Endothelial cell (in vitro differentiated cells): Measurements from ENCODE around the gene STAT3. TPM values are rescaled to one million over a fixed set of nuclear protein-coding genes. Genes with fewer than 3 reads are reported as not detected.
A peak's percentile ranks its signal among the peaks of the same experiment; 100 is the strongest.

ENCODE experiments used
- DNase-seq: peaks from one replicate; pipeline ENCODE4 v3.0.0; 2021; ENCODE audit warnings: low spot score
- H3K27ac Mint-ChIP-seq: one replicate; pipeline ENCODE4 v1.8.0; 2021; ENCODE audit warnings: mixed read lengths, inconsistent platforms; ENCODE audit not compliant: unreplicated experiment
- H3K27me3 Mint-ChIP-seq: one replicate; pipeline ENCODE4 v1.8.0; 2021; ENCODE audit warnings: mild to moderate bottlenecking, moderate library complexity, mixed read lengths, inconsistent platforms; ENCODE audit not compliant: unreplicated experiment
- H3K36me3 Mint-ChIP-seq: one replicate; pipeline ENCODE4 v1.8.0; 2021; ENCODE audit warnings: mild to moderate bottlenecking, low read depth, mixed read lengths, inconsistent platforms; ENCODE audit not compliant: unreplicated experiment
- H3K4me1 Mint-ChIP-seq: one replicate; pipeline ENCODE4 v1.8.0; 2021; ENCODE audit warnings: mild to moderate bottlenecking, mixed read lengths, inconsistent platforms; ENCODE audit not compliant: unreplicated experiment
- H3K4me3 Mint-ChIP-seq: one replicate; pipeline ENCODE4 v1.8.0; 2021; ENCODE audit warnings: mild to moderate bottlenecking, mixed read lengths, inconsistent platforms; ENCODE audit not compliant: unreplicated experiment
- H3K9me3 Mint-ChIP-seq: one replicate; pipeline ENCODE4 v1.8.0; 2021; ENCODE audit warnings: mixed read lengths, inconsistent platforms; ENCODE audit not compliant: unreplicated experiment
- CTCF ChIP-seq: fragments of 200-600 bp; sonication (generic); IDR thresholded peaks from one replicate; pipeline ENCODE4 v1.5.0; 2021; ENCODE audit warnings: antibody characterized with exemption; ENCODE audit not compliant: unreplicated experiment
- long read RNA-seq: library from polyadenylated mRNA; unstranded; transcript quantifications from one replicate; pipeline ENCODE4 v2.0.0, GENCODE V29; 2020; ENCODE audit not compliant: unreplicated experiment
- total RNA-seq: library from RNA; stranded (reverse); fragmentation: NEBNext Ultra II Directional; extraction: Animal tissue kit (Norgen Biotek cat#: 25700); gene quantifications from one replicate; pipeline ENCODE4 v1.2.1, GENCODE V29; 2021; ENCODE audit not compliant: unreplicated experiment

The STAT3 gene
- 160 TPM for total RNA-seq
- long read RNA-seq, full-length matches to known transcripts = 28 of 41 reads
- long read RNA-seq, partial matches to known transcripts = 1 of 41 reads
- long read RNA-seq, other reads (novel, unspliced or antisense) = 12 of 41 reads

- TF ChIP-seq CTCF = no peak
- peak within 1 kb of the TSS; percentile 92 for H3K27ac Mint-ChIP-seq
- DNase-seq = peak; percentile 100
- H3K27me3 Mint-ChIP-seq = peaks cover 2% of the 10 kb centered on the region
- peak within 1 kb of the TSS; percentile 95 for H3K4me3 Mint-ChIP-seq
- no peaks in the 10 kb centered on the region for H3K36me3 Mint-ChIP-seq
- H3K9me3 Mint-ChIP-seq = no peaks in the 10 kb centered on the region
- peaks cover 27% of the 10 kb centered on the region for H3K4me1 Mint-ChIP-seq
Measured at GRCh38 chr17:42388381-42389134, at the start of gene STAT3. Gene STAT3, minus strand, starts transcription at chr17:42388442. Its CDS starts 39,926 bp downstream, at chr17:42348516.

- no peaks in the 10 kb centered on the region for H3K9me3 Mint-ChIP-seq
- H3K27ac Mint-ChIP-seq = peak overlapping the region; percentile 90
- H3K27me3 Mint-ChIP-seq = peaks cover 1% of the 10 kb centered on the region
- no peak for DNase-seq
- peaks cover 28% of the 10 kb centered on the region for H3K4me1 Mint-ChIP-seq
- H3K4me3 Mint-ChIP-seq = no peak overlapping the region
- no peaks in the 10 kb centered on the region for H3K36me3 Mint-ChIP-seq
- no peak for TF ChIP-seq CTCF
Measured at GRCh38 chr17:42436391-42436790, 48.1 kb upstream of the STAT3 start.

- Mint-ChIP-seq H3K4me1 (peaks cover 16% of the 10 kb centered on the region), H3K27me3 (peaks cover 4% of the 10 kb centered on the region), H3K4me3 (no peak overlapping the region), H3K9me3 (no peaks in the 10 kb centered on the region), H3K36me3 (no peaks in the 10 kb centered on the region), H3K27ac (peak overlapping the region; percentile 9)
- TF ChIP-seq CTCF = no peak
- DNase-seq = no peak
Measured at GRCh38 chr17:42431758-42432161, 43.5 kb upstream of the STAT3 start.

- Mint-ChIP-seq H3K36me3 (no peaks in the 10 kb centered on the region), H3K4me3 (no peak overlapping the region), H3K4me1 (peaks cover 7% of the 10 kb centered on the region), H3K9me3 (no peaks in the 10 kb centered on the region), H3K27ac (no peak overlapping the region), H3K27me3 (peaks cover 4% of the 10 kb centered on the region)
- no peak for TF ChIP-seq CTCF
- no peak for DNase-seq
Measured at GRCh38 chr17:42429726-42430447, 41.6 kb upstream of the STAT3 start.
